ENCODE data around the gene PAEP.

The PAEP gene

GRCh38 chr9:135588371-135588770 lies 26.8 kb downstream of the PAEP start:
- no peak overlapping the region for H3K4me3 ChIP-seq (ENCODE audit: extremely low read depth, insufficient read depth, low read length, poor library complexity, severe bottlenecking)
- WGBS, 2 experiments (ENCODE audit: insufficient coverage in 2 of 2): 80 to 96% methylated on average over 5 to 7 of the region's 9 CpGs
- H3K36me3 ChIP-seq (ENCODE audit: control insufficient read depth, insufficient read depth, low read length): no peaks in the 10 kb centered on the region
- H3K9me3 ChIP-seq (ENCODE audit: control insufficient read depth, low read length): no peaks in the 10 kb centered on the region
- H3K4me1 ChIP-seq (ENCODE audit: control insufficient read depth, insufficient read depth, low read length, poor library complexity, severe bottlenecking): no peaks in the 10 kb centered on the region
- no peak overlapping the region for H3K27ac ChIP-seq (ENCODE audit: low read depth, low read length, severe bottlenecking)

- no peaks in the 10 kb centered on the region for H3K4me1 ChIP-seq (ENCODE audit: control insufficient read depth, insufficient read depth, low read length, poor library complexity, severe bottlenecking)
- no peaks in the 10 kb centered on the region for H3K9me3 ChIP-seq (ENCODE audit: control insufficient read depth, low read length)
- no peaks in the 10 kb centered on the region for H3K36me3 ChIP-seq (ENCODE audit: control insufficient read depth, insufficient read depth, low read length)
- H3K4me3 ChIP-seq (ENCODE audit: extremely low read depth, insufficient read depth, low read length, poor library complexity, severe bottlenecking): no peak overlapping the region
- WGBS, 2 experiments (ENCODE audit: insufficient coverage in 2 of 2): 91 to 93% methylated on average over 18 to 20 of the region's 20 CpGs
- H3K27ac ChIP-seq (ENCODE audit: low read depth, low read length, severe bottlenecking): no peak overlapping the region
Measured at GRCh38 chr9:135588886-135589595, 27.5 kb downstream of the PAEP start.

- Histone ChIP-seq H3K4me3 (ENCODE audit: extremely low read depth, insufficient read depth, low read length, poor library complexity, severe bottlenecking) (no peak overlapping the region), H3K27ac (ENCODE audit: low read depth, low read length, severe bottlenecking) (no peak overlapping the region), H3K9me3 (ENCODE audit: control insufficient read depth, low read length) (no peaks in the 10 kb centered on the region), H3K4me1 (ENCODE audit: control insufficient read depth, insufficient read depth, low read length, poor library complexity, severe bottlenecking) (no peaks in the 10 kb centered on the region), H3K36me3 (ENCODE audit: control insufficient read depth, insufficient read depth, low read length) (no peaks in the 10 kb centered on the region)
- 81 to 82% methylated on average over 12 to 15 of the region's 15 CpGs for WGBS, 2 experiments (ENCODE audit: insufficient coverage in 2 of 2)
Measured at GRCh38 chr9:135589596-135590485, 28.3 kb downstream of the PAEP start.

- Histone ChIP-seq H3K4me3 (ENCODE audit: extremely low read depth, insufficient read depth, low read length, poor library complexity, severe bottlenecking) (no peak overlapping the region), H3K4me1 (ENCODE audit: control insufficient read depth, insufficient read depth, low read length, poor library complexity, severe bottlenecking) (no peaks in the 10 kb centered on the region), H3K36me3 (ENCODE audit: control insufficient read depth, insufficient read depth, low read length) (no peaks in the 10 kb centered on the region), H3K27ac (ENCODE audit: low read depth, low read length, severe bottlenecking) (no peak overlapping the region), H3K9me3 (ENCODE audit: control insufficient read depth, low read length) (no peaks in the 10 kb centered on the region)
- 84 to 89% methylated on average over 17 to 20 of the region's 25 CpGs for WGBS, 2 experiments (ENCODE audit: insufficient coverage in 2 of 2)
Measured at GRCh38 chr9:135590486-135591079, 29.0 kb downstream of the PAEP start.

- H3K4me1 ChIP-seq (ENCODE audit: control insufficient read depth, insufficient read depth, low read length, poor library complexity, severe bottlenecking): no peaks in the 10 kb centered on the region
- no peak overlapping the region for H3K4me3 ChIP-seq (ENCODE audit: extremely low read depth, insufficient read depth, low read length, poor library complexity, severe bottlenecking)
- WGBS, 2 experiments (ENCODE audit: insufficient coverage in 2 of 2): 92% methylated on average over 19 to 21 of the region's 22 CpGs
- H3K36me3 ChIP-seq (ENCODE audit: control insufficient read depth, insufficient read depth, low read length): no peaks in the 10 kb centered on the region
- no peaks in the 10 kb centered on the region for H3K9me3 ChIP-seq (ENCODE audit: control insufficient read depth, low read length)
- no peak overlapping the region for H3K27ac ChIP-seq (ENCODE audit: low read depth, low read length, severe bottlenecking)
Measured at GRCh38 chr9:135591506-135592330, 30.2 kb downstream of the PAEP start.

GRCh38 chr9:135592331-135592590 lies 30.7 kb downstream of the PAEP start:
- no peaks in the 10 kb centered on the region for H3K36me3 ChIP-seq (ENCODE audit: control insufficient read depth, insufficient read depth, low read length)
- H3K4me1 ChIP-seq (ENCODE audit: control insufficient read depth, insufficient read depth, low read length, poor library complexity, severe bottlenecking): no peaks in the 10 kb centered on the region
- no peak overlapping the region for H3K27ac ChIP-seq (ENCODE audit: low read depth, low read length, severe bottlenecking)
- H3K9me3 ChIP-seq (ENCODE audit: control insufficient read depth, low read length): no peaks in the 10 kb centered on the region
- no peak overlapping the region for H3K4me3 ChIP-seq (ENCODE audit: extremely low read depth, insufficient read depth, low read length, poor library complexity, severe bottlenecking)
- WGBS, 2 experiments (ENCODE audit: insufficient coverage in 2 of 2): 80 to 82% methylated on average over 2 of the region's 5 CpGs

- 95 to 98% methylated on average over 6 of the region's 13 CpGs for whole genome bisulfite sequencing, 2 experiments (ENCODE audit: insufficient coverage in 2 of 2)
- Histone ChIP-seq H3K27ac (ENCODE audit: low read depth, low read length, severe bottlenecking) (no peak overlapping the region), H3K4me1 (ENCODE audit: control insufficient read depth, insufficient read depth, low read length, poor library complexity, severe bottlenecking) (no peaks in the 10 kb centered on the region), H3K9me3 (ENCODE audit: control insufficient read depth, low read length) (no peaks in the 10 kb centered on the region), H3K4me3 (ENCODE audit: extremely low read depth, insufficient read depth, low read length, poor library complexity, severe bottlenecking) (no peak overlapping the region), H3K36me3 (ENCODE audit: control insufficient read depth, insufficient read depth, low read length) (no peaks in the 10 kb centered on the region)
Measured at GRCh38 chr9:135592625-135593024, 31.1 kb downstream of the PAEP start.

- 82 to 90% methylated on average over 2 of the region's 2 CpGs for WGBS, 2 experiments (ENCODE audit: insufficient coverage in 2 of 2)
- Histone ChIP-seq H3K4me3 (ENCODE audit: extremely low read depth, insufficient read depth, low read length, poor library complexity, severe bottlenecking) (no peak overlapping the region), H3K9me3 (ENCODE audit: control insufficient read depth, low read length) (no peaks in the 10 kb centered on the region), H3K27ac (ENCODE audit: low read depth, low read length, severe bottlenecking) (no peak overlapping the region), H3K36me3 (ENCODE audit: control insufficient read depth, insufficient read depth, low read length) (no peaks in the 10 kb centered on the region), H3K4me1 (ENCODE audit: control insufficient read depth, insufficient read depth, low read length, poor library complexity, severe bottlenecking) (no peaks in the 10 kb centered on the region)
Measured at GRCh38 chr9:135596211-135596610, 34.7 kb downstream of the PAEP start.

GRCh38 chr9:135600296-135600817 lies 38.8 kb downstream of the PAEP start:
- Histone ChIP-seq H3K36me3 (ENCODE audit: control insufficient read depth, insufficient read depth, low read length) (no peaks in the 10 kb centered on the region), H3K9me3 (ENCODE audit: control insufficient read depth, low read length) (no peaks in the 10 kb centered on the region), H3K4me3 (ENCODE audit: extremely low read depth, insufficient read depth, low read length, poor library complexity, severe bottlenecking) (no peak overlapping the region), H3K27ac (ENCODE audit: low read depth, low read length, severe bottlenecking) (no peak overlapping the region), H3K4me1 (ENCODE audit: control insufficient read depth, insufficient read depth, low read length, poor library complexity, severe bottlenecking) (no peaks in the 10 kb centered on the region)
- WGBS, 2 experiments (ENCODE audit: insufficient coverage in 2 of 2): 75 to 89% methylated on average over 4 to 5 of the region's 5 CpGs

GRCh38 chr9:135601988-135602387 lies 40.4 kb downstream of the PAEP start:
- no peaks in the 10 kb centered on the region for H3K36me3 ChIP-seq (ENCODE audit: control insufficient read depth, insufficient read depth, low read length)
- H3K4me3 ChIP-seq (ENCODE audit: extremely low read depth, insufficient read depth, low read length, poor library complexity, severe bottlenecking): no peak overlapping the region
- H3K4me1 ChIP-seq (ENCODE audit: control insufficient read depth, insufficient read depth, low read length, poor library complexity, severe bottlenecking): no peaks in the 10 kb centered on the region
- H3K27ac ChIP-seq (ENCODE audit: low read depth, low read length, severe bottlenecking): no peak overlapping the region
- WGBS, 2 experiments (ENCODE audit: insufficient coverage in 2 of 2): 92% methylated on average over 6 to 7 of the region's 8 CpGs
- no peaks in the 10 kb centered on the region for H3K9me3 ChIP-seq (ENCODE audit: control insufficient read depth, low read length)

Measured in mesodermal cell (in vitro differentiated cells).